Putamen (tissue), 1 donor: ENCODE measurements around the gene NUPR1.
"Not testable (repeated sequence)": the region's sequence is repeated elsewhere in the genome, so short reads cannot be mapped to it uniquely, and the experiment has no call there.

ENCODE experiments used
- DNase-seq: peaks from one replicate; pipeline ENCODE4 v3.0.0-alpha.2; 2016; ENCODE audit warnings: low spot score

Gene NUPR1

GRCh38 chr16:28554634-28555423 lies 16.1 kb upstream of the NUPR1 start:
- DNase-seq, result no peak

DNA sequence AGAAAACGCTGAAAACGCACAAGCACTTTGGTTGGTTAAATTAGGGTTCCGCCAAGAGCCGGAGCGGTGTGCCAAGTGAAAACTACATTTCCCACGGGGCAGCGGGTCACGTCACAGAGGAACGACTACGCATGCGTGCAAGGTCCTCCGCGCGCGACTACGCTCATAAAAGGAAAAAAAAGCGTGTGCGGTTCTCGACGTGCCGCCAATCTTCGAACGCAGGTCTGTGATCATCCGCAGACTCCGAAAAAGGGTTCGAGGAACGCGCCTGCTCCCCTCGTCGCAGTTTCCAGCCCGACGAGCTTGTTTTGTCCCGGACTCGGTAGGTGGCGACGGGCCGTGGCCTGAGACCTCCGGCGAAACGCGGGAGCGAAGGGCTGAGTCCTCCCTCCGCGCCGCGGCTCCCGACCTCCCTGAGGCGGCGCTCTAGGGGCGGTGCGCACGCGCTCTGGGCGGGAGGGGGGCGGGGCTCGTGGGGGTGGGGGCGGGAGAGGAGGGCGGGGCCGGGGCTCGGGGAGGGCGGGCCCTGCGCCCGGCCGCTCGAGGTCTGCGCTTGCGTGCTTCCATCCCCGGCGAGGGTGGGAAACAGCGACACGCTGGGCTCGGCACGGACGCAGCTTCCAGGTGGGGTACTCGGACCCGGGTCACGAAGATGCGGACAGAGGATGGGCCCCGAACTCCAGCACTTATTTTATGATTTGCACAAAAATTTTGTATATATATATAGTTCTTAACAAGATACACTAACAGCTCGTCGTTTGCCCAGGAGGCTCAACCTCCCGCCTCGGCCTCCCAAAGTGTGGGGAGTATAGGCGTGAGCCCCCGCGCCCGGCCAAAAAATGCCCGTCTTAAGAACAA lies 15.2 kb upstream of the NUPR1 start, which contains the start of gene SGF29:
SGF29 (plus strand) TSS at position 145 of the 858 bp plus-strand sequence. CDS start 27,150 bp downstream, outside the sequence.
- peak; percentile 92 for DNase-seq

GRCh38 chr16:28549301-28549899 lies 10.6 kb upstream of the NUPR1 start:
- DNase-seq, result no peak

- no peak for DNase-seq
Observed at GRCh38 chr16:28548306-28548802, 9.6 kb upstream of the NUPR1 start.

DNA sequence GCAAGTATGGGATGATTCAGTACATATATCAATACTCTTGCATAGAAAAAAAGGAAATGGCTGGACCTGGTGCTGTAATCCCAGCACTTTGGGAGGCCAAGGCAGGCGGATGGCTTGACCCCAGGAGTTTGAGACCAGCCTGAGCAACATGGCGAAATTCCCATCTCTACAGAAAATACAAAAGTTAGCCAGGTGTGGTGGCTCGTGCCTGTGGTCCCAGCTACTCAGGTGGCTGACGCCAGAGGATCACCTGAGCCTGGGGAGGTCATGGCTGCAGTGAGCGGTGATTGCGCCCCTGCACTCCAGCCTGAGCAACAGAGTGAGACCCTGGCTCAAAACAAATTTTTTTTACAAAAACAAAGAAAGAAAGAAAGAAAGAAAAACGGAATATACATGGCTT lies 7.9 kb upstream of the NUPR1 start:
- no peak for DNase-seq

GRCh38 chr16:28545964-28546363 lies 7.2 kb upstream of the NUPR1 start:
- DNase-seq, result not testable (repeated sequence)

DNA sequence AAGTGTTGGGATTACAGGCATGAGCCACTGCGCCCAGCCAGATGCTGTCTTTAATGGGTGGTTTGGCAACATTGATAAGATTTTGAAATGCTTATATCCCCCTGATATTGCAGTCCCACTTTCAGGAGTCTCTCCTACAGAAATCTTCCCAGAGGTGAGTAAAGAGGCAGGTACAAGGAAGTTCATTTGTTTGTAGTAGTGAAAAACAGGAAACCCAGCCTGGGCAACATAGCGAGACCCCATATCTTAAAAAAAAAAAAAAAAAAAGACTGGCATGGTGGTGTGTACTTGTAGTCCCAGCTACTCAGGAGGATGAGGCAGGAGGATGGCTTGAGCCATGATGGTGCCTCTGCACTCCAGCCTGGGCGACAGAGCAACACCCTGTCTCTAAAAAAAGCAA lies 6.2 kb upstream of the NUPR1 start:
- DNase-seq, result no peak

GRCh38 chr16:28543072-28543471 lies 4.3 kb upstream of the NUPR1 start:
- no peak for DNase-seq

- DNase-seq, result no peak
Observed at GRCh38 chr16:28542646-28543045, 3.9 kb upstream of the NUPR1 start.

DNA sequence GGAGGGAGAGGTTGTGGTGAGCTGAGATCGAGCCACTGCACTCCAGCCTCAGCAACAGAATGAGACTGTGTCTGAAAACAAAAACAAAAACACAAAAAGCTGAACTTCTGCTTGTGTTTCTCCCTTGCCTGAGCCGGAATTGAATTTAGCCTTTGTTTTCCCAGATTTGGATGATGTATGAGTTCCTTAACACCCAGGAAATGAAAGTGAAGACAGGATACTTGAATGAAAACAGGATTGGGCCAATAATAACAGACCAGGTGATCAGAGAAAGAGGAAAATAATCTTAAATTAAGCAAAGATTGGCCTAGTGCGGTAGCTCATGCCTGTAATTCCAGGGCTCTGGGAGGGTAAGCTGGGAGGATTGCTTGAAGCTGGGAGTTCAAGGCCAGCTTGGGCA lies 1.6 kb upstream of the NUPR1 start:
- no peak for DNase-seq

- no peak for DNase-seq
Observed at GRCh38 chr16:28537964-28538732, 626 bp downstream of the NUPR1 start.

GRCh38 chr16:28537076-28537475 lies 1.7 kb downstream of the NUPR1 start:
- no peak for DNase-seq

- no peak for DNase-seq
Observed at GRCh38 chr16:28534542-28535373, 4.0 kb downstream of the NUPR1 start.

DNA sequence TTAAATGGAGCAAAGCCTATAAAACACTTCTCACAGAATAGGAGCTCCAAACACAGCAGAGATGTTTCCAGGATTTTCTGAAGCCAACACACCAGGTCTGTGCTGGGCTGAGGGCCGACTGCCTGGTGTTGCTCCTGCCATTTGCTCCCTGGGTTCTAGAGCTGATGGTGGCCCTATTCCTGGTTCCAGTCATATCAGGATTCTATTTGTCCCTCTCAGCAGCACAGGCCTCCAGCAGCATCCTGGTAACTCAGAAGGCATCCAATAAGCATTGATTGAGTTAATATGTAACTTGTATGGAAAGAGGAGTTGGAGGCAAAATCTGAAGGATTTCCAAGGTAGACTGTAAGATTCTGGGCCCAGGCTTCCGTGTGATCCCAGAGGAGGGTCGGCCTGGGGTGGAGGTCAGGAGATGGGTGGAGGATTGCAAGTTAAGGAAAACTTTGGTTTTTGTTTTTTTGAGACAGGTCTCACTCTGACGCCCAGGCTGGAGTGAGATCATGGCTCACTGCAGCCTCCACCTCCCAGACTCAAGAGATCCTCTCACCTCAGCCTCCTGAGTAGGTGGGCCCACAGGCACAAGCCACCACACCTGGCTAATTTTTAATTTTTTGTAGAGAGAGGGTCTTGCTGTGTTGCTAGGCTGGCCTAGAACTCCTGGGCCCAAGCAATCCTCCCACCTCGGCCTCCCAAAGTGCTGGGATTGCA lies 5.7 kb downstream of the NUPR1 start:
- DNase-seq, result no peak

DNA sequence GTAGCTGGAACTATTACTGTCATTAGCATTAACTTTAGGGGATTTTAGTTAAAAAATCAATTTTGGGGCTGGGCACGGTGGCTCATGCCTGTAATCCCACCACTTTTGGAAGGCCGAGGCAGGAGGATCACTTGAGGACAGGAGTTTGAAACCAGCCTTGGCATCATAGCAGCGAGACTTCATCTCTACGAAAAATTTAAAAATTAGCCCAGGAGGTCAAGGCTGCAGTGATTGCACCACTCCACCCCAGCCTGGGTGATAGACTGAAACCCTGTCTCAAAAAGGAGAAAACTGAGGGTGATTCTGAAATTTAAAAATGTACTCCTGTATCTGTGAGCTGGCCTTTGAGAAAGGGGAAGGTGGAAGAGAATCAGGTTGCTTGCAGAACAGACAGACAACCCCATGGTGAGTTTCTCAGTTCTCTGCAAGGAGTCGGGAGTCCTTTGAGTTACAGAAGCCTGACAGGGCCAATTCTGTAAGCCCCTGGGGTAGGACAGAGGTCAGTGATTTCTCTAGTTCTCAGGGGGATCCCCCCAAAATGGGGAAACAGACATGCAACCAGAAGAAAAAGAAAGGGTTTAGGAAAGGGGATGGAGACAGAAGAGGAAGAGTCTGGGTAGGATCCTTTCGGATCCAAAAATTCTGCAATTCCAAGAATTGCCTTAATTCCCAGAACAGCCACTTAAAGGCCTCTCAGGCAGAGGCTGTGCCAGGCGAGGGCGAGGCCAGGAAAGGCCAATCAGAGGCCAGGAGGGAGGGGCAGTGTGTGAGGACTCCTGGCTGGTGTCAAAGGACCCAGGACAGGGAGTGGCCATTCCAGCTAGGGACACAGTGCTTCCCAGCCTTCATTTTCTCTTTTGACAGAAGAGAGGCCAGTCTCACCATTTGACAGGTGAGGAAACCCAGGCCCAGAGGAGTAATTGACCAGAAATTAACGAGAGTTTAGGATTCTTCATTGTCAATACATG lies 6.7 kb downstream of the NUPR1 start:
- DNase-seq, result no peak

GRCh38 chr16:28529124-28529523 lies 9.7 kb downstream of the NUPR1 start:
- DNase-seq, result no peak

GRCh38 chr16:28528463-28528867 lies 10.3 kb downstream of the NUPR1 start:
- no peak for DNase-seq

DNA sequence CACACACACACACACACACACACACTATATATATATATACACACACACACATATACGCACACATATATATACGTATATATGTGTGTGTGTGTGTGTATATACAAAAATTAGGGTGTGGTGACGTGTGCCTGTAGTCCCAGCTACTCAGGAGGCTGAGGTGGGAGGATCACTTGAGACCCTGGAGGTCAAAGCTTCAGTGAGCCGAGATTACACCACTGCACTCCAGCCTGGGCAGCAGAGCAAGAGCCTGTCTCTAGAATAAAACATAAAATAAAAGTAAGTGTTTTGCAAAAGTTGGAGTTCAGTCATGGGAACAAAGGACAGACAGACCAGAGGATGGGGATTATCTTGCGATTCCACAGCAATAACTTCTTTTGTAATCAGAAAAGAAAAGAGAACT lies 10.8 kb downstream of the NUPR1 start:
- DNase-seq, result no peak
